ENCODE data around the gene DRICH1.

GRCh38 chr22:23583836-23584235 lies 48.3 kb downstream of the DRICH1 start:
- TF ChIP-seq CTCF (conservative IDR thresholded peaks at IDR 0.05; ENCODE audit: low read depth, low read length) = no peak
- TF ChIP-seq EZH2phosphoT487 (IDR thresholded peaks at IDR 0.05; ENCODE audit: borderline replicate concordance, low read length) = no peak

Measured in PC-3 (cell line).